Glutamatergic neuron (in vitro differentiated cells): ENCODE measurements around the gene CENPU. TPM values are rescaled to one million over a fixed set of nuclear protein-coding genes. Genes with fewer than 3 reads are reported as not detected.
A peak's percentile ranks its signal among the peaks of the same experiment; 100 is the strongest.
"Not testable (repeated sequence)": the region's sequence is repeated elsewhere in the genome, so short reads cannot be mapped to it uniquely, and the experiment has no call there.

Source experiments
- DNase-seq: peaks from one replicate; pipeline ENCODE4 v3.0.0; 2022
- H3K27ac Mint-ChIP-seq: one replicate; pipeline ENCODE4 v1.8.0; 2020; ENCODE audit warnings: mild to moderate bottlenecking, mixed read lengths, inconsistent platforms; ENCODE audit not compliant: unreplicated experiment
- H3K27me3 Mint-ChIP-seq: one replicate; pipeline ENCODE4 v1.8.0; 2020; ENCODE audit warnings: mild to moderate bottlenecking, moderate library complexity, mixed read lengths, inconsistent platforms; ENCODE audit not compliant: unreplicated experiment
- H3K36me3 Mint-ChIP-seq: one replicate; pipeline ENCODE4 v1.8.0; 2020; ENCODE audit warnings: mild to moderate bottlenecking, mixed read lengths, inconsistent platforms; ENCODE audit not compliant: unreplicated experiment
- H3K4me1 Mint-ChIP-seq: one replicate; pipeline ENCODE4 v1.8.0; 2020; ENCODE audit warnings: mild to moderate bottlenecking, low read depth, mixed read lengths, inconsistent platforms; ENCODE audit not compliant: unreplicated experiment
- H3K4me3 Mint-ChIP-seq: one replicate; pipeline ENCODE4 v1.8.0; 2020; ENCODE audit warnings: mild to moderate bottlenecking, mixed read lengths, inconsistent platforms; ENCODE audit not compliant: unreplicated experiment
- H3K9me3 Mint-ChIP-seq: one replicate; pipeline ENCODE4 v1.8.0; 2020; ENCODE audit warnings: mild to moderate bottlenecking, moderate library complexity, mixed read lengths, inconsistent platforms; ENCODE audit not compliant: unreplicated experiment
- total RNA-seq: library from RNA; stranded (reverse); fragmentation: NEBNext Ultra II Directional; extraction: Animal tissue kit (Norgen Biotek cat#: 25700); gene quantifications from one replicate; pipeline ENCODE4 v1.2.1, GENCODE V29; 2021; ENCODE audit not compliant: unreplicated experiment
- TF ChIP-seq, protein P1 (sequence below): fragments of 200-600 bp; sonication (generic); IDR thresholded peaks from one replicate; pipeline ENCODE4 v1.5.0; 2021; ENCODE audit not compliant: partially characterized antibody, unreplicated experiment

CENPU gene
- total RNA-seq, 1 donor from 2014 or later: 18.0 TPM

DNA sequence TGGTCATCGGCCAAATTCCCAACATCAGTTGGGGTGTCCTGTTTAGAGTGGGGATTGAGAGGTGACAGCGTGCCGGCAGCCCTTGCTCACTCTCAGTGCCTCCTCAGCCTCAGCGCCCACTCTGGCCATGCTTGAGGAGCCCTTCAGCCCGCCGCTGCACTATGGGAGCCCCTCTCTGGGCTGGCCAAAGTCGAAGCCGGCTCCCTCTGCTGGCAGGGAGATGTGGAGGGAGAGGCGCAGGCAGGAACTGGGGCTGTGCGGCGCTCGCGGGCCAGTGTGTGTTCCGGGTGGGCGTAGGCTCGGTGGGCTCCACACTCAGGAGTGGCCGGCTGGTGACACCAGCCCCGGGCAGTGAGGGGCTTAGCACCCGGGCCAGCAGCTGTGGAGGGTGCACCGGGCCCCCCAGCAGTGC is 7.1 kb upstream of the CENPU start:
- Mint-ChIP-seq H3K9me3 (peaks cover 2% of the 10 kb centered on the region), H3K4me1 (peaks cover 1% of the 10 kb centered on the region), H3K27me3 (peaks cover 5% of the 10 kb centered on the region), H3K4me3 (no peak overlapping the region), H3K36me3 (peaks cover 9% of the 10 kb centered on the region), H3K27ac (no peak overlapping the region)
- TF ChIP-seq, protein P1, sequence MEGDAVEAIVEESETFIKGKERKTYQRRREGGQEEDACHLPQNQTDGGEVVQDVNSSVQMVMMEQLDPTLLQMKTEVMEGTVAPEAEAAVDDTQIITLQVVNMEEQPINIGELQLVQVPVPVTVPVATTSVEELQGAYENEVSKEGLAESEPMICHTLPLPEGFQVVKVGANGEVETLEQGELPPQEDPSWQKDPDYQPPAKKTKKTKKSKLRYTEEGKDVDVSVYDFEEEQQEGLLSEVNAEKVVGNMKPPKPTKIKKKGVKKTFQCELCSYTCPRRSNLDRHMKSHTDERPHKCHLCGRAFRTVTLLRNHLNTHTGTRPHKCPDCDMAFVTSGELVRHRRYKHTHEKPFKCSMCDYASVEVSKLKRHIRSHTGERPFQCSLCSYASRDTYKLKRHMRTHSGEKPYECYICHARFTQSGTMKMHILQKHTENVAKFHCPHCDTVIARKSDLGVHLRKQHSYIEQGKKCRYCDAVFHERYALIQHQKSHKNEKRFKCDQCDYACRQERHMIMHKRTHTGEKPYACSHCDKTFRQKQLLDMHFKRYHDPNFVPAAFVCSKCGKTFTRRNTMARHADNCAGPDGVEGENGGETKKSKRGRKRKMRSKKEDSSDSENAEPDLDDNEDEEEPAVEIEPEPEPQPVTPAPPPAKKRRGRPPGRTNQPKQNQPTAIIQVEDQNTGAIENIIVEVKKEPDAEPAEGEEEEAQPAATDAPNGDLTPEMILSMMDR: no peak
- no peak for DNase-seq

DNA sequence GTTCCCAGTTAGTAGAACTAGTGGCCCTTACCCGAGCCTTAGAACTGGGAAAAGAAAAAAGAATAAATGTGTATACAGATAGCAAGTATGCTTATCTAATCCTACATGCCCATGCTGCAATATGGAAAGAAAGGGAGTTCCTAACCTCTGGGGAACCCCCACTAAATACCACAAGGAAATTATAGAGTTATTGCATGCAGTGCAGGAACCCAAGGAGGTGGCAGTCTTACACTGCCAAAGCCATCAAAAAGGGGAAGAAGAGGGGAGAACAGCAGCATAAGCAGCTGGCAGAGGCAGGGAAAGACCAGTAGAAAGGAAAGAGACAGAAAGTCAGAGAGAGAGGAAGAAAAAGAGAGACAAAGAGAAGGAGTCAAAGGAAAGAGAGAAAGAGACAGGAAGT is 5.7 kb upstream of the CENPU start:
- not testable (repeated sequence) for H3K27me3 Mint-ChIP-seq, H3K27ac Mint-ChIP-seq, H3K36me3 Mint-ChIP-seq, H3K4me3 Mint-ChIP-seq, H3K9me3 Mint-ChIP-seq, H3K4me1 Mint-ChIP-seq, DNase-seq

DNA sequence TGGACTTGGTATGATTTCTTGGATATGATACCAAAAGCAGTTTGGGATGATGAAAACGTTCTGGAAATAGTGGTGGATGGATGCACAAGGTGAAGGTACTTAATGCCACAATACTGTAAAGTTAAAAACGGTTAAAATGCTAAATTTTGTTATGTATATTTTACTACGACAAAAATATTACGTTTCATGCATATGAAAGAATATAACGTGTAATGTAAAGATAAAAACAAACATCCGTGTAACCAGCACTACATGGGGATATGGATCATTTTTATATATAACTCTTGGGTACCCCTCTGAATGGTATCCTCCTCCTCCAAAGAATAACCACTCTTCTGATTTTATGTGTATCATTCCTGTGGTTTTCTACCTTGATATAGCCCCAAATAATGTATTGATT is 862 bp upstream of the CENPU start:
- no peak for DNase-seq
- peak overlapping the region; percentile 70 for H3K27ac Mint-ChIP-seq
- peaks cover 15% of the 10 kb centered on the region for H3K4me1 Mint-ChIP-seq
- H3K9me3 Mint-ChIP-seq: peaks cover 3% of the 10 kb centered on the region
- H3K4me3 Mint-ChIP-seq: peak overlapping the region; percentile 98
- H3K36me3 Mint-ChIP-seq: peaks cover 2% of the 10 kb centered on the region
- peaks cover 4% of the 10 kb centered on the region for H3K27me3 Mint-ChIP-seq
- TF ChIP-seq, protein P1: no peak

DNA sequence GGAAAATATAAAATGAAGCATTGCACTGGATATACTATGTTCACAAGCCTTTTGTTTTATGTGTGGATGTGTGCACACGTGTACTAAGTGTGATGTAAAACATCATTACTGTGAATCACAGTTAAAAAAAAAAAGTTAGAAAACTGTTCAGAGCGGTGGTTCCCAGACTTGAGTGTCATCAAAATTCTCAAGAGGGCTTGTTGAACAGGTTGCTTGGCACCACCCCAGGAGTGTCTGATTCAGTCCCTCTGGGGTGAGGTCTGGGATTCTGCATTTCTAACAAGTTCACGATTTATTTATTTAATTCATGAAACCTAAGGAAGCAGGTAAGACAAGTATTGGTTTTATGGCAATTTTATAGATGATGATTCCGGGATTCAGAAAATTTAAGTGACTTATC is 1.8 kb downstream of the CENPU start:
- Mint-ChIP-seq H3K4me3 (peak overlapping the region; percentile 98), H3K9me3 (peaks cover 2% of the 10 kb centered on the region), H3K27me3 (peaks cover 2% of the 10 kb centered on the region), H3K27ac (no peak overlapping the region), H3K4me1 (peaks cover 15% of the 10 kb centered on the region), H3K36me3 (no peaks in the 10 kb centered on the region)
- no peak for DNase-seq
- TF ChIP-seq, protein P1: no peak

DNA sequence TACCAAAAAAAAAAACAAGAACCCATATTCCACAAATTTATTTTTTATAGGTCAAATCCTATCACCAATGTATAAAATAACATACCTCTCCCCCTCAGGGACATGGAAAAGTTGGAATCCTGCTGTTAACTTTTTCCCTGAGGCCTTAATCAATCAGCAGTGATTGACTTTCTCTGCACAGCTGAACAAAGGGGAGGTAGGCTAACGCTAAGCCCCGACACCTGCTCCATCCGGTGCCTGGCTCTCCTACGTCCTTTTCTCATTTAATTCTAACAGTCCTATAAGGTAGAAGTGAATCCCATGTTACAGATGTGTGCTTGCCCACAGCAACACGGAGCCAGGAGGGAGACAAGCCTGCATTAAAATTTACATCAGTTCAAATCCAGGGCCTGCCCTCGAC is 2.8 kb downstream of the CENPU start:
- Mint-ChIP-seq H3K36me3 (no peaks in the 10 kb centered on the region), H3K27ac (peak overlapping the region; percentile 39), H3K4me1 (peaks cover 15% of the 10 kb centered on the region), H3K27me3 (peaks cover 2% of the 10 kb centered on the region), H3K9me3 (peaks cover 2% of the 10 kb centered on the region), H3K4me3 (no peak overlapping the region)
- TF ChIP-seq, protein P1: no peak
- DNase-seq: no peak

DNA sequence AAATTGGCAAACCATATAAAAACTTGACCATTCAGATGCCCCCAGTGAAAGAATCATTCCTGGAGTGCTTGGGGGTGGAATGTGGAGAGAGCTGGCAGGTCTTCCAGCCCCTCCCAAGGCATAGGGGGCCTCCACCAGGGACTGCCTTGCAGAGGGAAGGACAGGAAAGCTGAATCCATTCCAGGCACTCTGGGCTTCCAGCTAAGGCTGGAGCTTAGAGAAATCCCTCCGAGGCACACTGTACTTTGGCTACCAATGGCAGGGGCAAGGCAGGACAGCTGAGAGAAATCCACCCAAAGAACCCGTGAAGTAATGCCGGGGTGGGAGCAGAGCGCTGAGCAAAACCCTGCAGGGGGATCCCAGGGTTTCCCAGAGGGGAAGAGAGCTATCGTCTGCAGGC is 4.0 kb downstream of the CENPU start:
- TF ChIP-seq, protein P1: no peak
- Mint-ChIP-seq H3K27me3 (peaks cover 2% of the 10 kb centered on the region), H3K4me3 (no peak overlapping the region), H3K4me1 (peaks cover 15% of the 10 kb centered on the region), H3K36me3 (no peaks in the 10 kb centered on the region), H3K9me3 (peaks cover 2% of the 10 kb centered on the region), H3K27ac (no peak overlapping the region)
- DNase-seq: no peak
